Pancreas (tissue), 10 donors: Measurements from ENCODE around the gene UQCC2. TPM values are rescaled to one million over a fixed set of nuclear protein-coding genes. Genes with fewer than 3 reads are reported as not detected.

ENCODE experiments used
- ATAC-seq, 4 donors: fragments of 200-7000 bp; cut with Tn5 transposase; one replicate each; pipeline versions ENCODE4 v1.8.0 to v1.9.1; 2020; ENCODE audit warnings: mild to moderate bottlenecking in 4 of 4, moderate library complexity in 4 of 4
- DNase-seq, 6 donors: peaks; one replicate each; pipeline ENCODE4 v3.0.0-alpha.2; 2020
- FAIRE-seq: peaks from 2 replicates; lab custom pipeline; 2012; peaks lifted over from hg19 to GRCh38; lab: Jason Lieb, UNC
- H3K27ac ChIP-seq, 4 donors: fragments of 200-600 bp; sonication (generic); 1 replicate in 3 of 4; 2 replicates in 1 of 4; pipeline versions ENCODE4 v1.5.0 to v1.8.0; 2020
- H3K27me3 ChIP-seq, 4 donors: fragments of 200-600 bp; one replicate each; pipeline ENCODE4 v1.8.0; 2021
- H3K36me3 ChIP-seq, 3 donors: fragments of 200-600 bp; sonication (generic) in 1 of 3; one replicate each; pipeline versions ENCODE4 v1.5.0 to v1.8.0; 2020 to 2021
- H3K4me1 ChIP-seq, 3 donors: fragments of 200-600 bp; one replicate each; pipeline ENCODE4 v1.8.0; 2021
- H3K4me3 ChIP-seq, 4 donors: fragments of 200-600 bp; sonication (generic) in 2 of 4; one replicate each; pipeline versions ENCODE4 v1.5.0 to v1.8.0; 2020 to 2021
- H3K9me3 ChIP-seq, 4 donors: fragments of 200-600 bp; one replicate each; pipeline ENCODE4 v1.8.0; 2021
- CTCF ChIP-seq, 4 donors: fragments of 200-600 bp; sonication (generic) in 3 of 4; IDR thresholded peaks; one replicate each; pipeline versions ENCODE4 v1.5.0 to v1.8.0; 2021; ENCODE audit warnings: antibody characterized with exemption in 4 of 4
- WGBS, 2 donors: extraction: QIAGEN DNeasy Blood & Tissue Kit; methylation state at CpG; one replicate each; pipeline ENCODE4 v1.1.7; 2013; 5-methylcytosine and 5-hydroxymethylcytosine counted together
- intact Hi-C, 3 donors: fragments of 100-400 bp; cut with DNase I; formaldehyde crosslinking; loops; one replicate each; pipeline versions ENCODE4 v1.11.1 to v1.14.2; 2022
- polyA plus RNA-seq, 2 donors: library from polyadenylated mRNA; stranded (reverse); fragments of 200-250 nt; gene quantifications; one replicate each; pipeline ENCODE4 v1.2.3, GENCODE V29; 2013
- total RNA-seq, 6 donors: library from RNA; stranded (reverse); fragmentation: NEBNext Ultra II Directional in 4 of 6; extraction: Animal tissue kit (Norgen Biotek cat#: 25700) in 4 of 6; gene quantifications; one replicate each; pipeline versions ENCODE4 v1.2.1 to v1.2.4, GENCODE V29; 2021 to 2023
- donor health status: healthy with polysubstance abuse.
- donor health status: DM: no; HTN: no; CAD: no; lungs with moderate emphysema.
- donor health status: DM: no; HTN: no; CAD: no.
- donor health status: control.
- donor health status: control.
- donor health status: Bipolar disorder and iron deficiency.
- donor health status: DM: yes; HTN: yes; CAD: no.
- donor health status: DM: no; HTN: no; CAD: no.
- donor health status: DM: no; HTN: no; CAD: no.
- donor health status: DM: yes; HTN: yes; CAD: no.

Gene UQCC2
- total and polyA plus RNA-seq, 8 donors = 13.9 to 58.9 (median 28.6) TPM

GRCh38 chr6:33679761-33680160 is 31.7 kb downstream of the UQCC2 start:
- 89 to 94% methylated on average over 20 of the region's 20 CpGs for WGBS, 2 donors
- no peak overlapping the region for H3K4me3 ChIP-seq
- no peak for FAIRE-seq

GRCh38 chr6:33678932-33679490 is 32.5 kb downstream of the UQCC2 start:
- no peak for FAIRE-seq
- Histone ChIP-seq H3K27me3 (no peaks in the 10 kb centered on the region), H3K36me3 (peaks cover 0 to 35% (median 0%) of the 10 kb centered on the region in 3 donors), H3K4me3 (no peak overlapping the region), H3K9me3 (no peaks in the 10 kb centered on the region), H3K27ac (no peak overlapping the region), H3K4me1 (no peaks in the 10 kb centered on the region)
- intact Hi-C loops = no loop called here
- no peak for ATAC-seq
- 88 to 90% methylated on average over 12 of the region's 12 CpGs for WGBS, 2 donors
- no peak for DNase-seq
- TF ChIP-seq CTCF (IDR thresholded peaks at IDR 0.05) = no peak

More at GRCh38 chr6:33679761-33680160, 31.7 kb downstream of the UQCC2 start:
- TF ChIP-seq CTCF (IDR thresholded peaks at IDR 0.05) = no peak
- ATAC-seq = no peak
- no peak for DNase-seq
- peaks cover 0 to 35% (median 0%) of the 10 kb centered on the region in 3 donors for H3K36me3 ChIP-seq
- no peak overlapping the region for H3K27ac ChIP-seq
- no peaks in the 10 kb centered on the region for H3K9me3 ChIP-seq
- no peaks in the 10 kb centered on the region for H3K4me1 ChIP-seq
- no peaks in the 10 kb centered on the region for H3K27me3 ChIP-seq
- intact Hi-C loops = no loop called here

- Histone ChIP-seq H3K27me3 (no peaks in the 10 kb centered on the region), H3K36me3 (peaks cover 0 to 40% (median 0%) of the 10 kb centered on the region in 3 donors)
- intact Hi-C loops = no loop called here
Measured at GRCh38 chr6:33678233-33678931, 33.1 kb downstream of the UQCC2 start.

GRCh38 chr6:33677689-33678088 is 33.8 kb downstream of the UQCC2 start:
- DNase-seq (no peak), FAIRE-seq (no peak), ATAC-seq (no peak)
- Histone ChIP-seq H3K9me3 (no peaks in the 10 kb centered on the region), H3K4me1 (no peaks in the 10 kb centered on the region), H3K36me3 (peaks cover 0 to 40% (median 0%) of the 10 kb centered on the region in 3 donors), H3K27ac (no peak overlapping the region), H3K27me3 (no peaks in the 10 kb centered on the region), H3K4me3 (no peak overlapping the region)
- TF ChIP-seq CTCF (IDR thresholded peaks at IDR 0.05) = no peak
- WGBS, 2 donors = 92% methylated on average over 2 of the region's 2 CpGs
- intact Hi-C loops = no loop called here

More at GRCh38 chr6:33678233-33678931, 33.1 kb downstream of the UQCC2 start:
- no peak for FAIRE-seq
- Histone ChIP-seq H3K4me1 (no peaks in the 10 kb centered on the region), H3K9me3 (no peaks in the 10 kb centered on the region), H3K27ac (no peak overlapping the region), H3K4me3 (no peak overlapping the region)
- ATAC-seq = no peak
- no peak for DNase-seq
- TF ChIP-seq CTCF (IDR thresholded peaks at IDR 0.05) = no peak
- 93 to 95% methylated on average over 24 of the region's 24 CpGs for WGBS, 2 donors

GRCh38 chr6:33677143-33677660 is 34.3 kb downstream of the UQCC2 start:
- Histone ChIP-seq H3K36me3 (peaks cover 0 to 35% (median 0%) of the 10 kb centered on the region in 3 donors), H3K9me3 (no peaks in the 10 kb centered on the region), H3K27ac (no peak overlapping the region), H3K4me3 (no peak overlapping the region), H3K4me1 (no peaks in the 10 kb centered on the region), H3K27me3 (no peaks in the 10 kb centered on the region)
- intact Hi-C loops = no loop called here
- WGBS, 2 donors = 80 to 84% methylated on average over 8 of the region's 8 CpGs
- no peak for DNase-seq
- TF ChIP-seq CTCF (IDR thresholded peaks at IDR 0.05) = no peak
- no peak for ATAC-seq
- FAIRE-seq = no peak
